ENCODE data around the gene ZFYVE9. TPM values are rescaled to one million over a fixed set of nuclear protein-coding genes. Genes with fewer than 3 reads are reported as not detected.

ZFYVE9 gene
- total and polyA plus RNA-seq, 10 donors: 0.72 to 16.7 (median 9.2) TPM

DNA sequence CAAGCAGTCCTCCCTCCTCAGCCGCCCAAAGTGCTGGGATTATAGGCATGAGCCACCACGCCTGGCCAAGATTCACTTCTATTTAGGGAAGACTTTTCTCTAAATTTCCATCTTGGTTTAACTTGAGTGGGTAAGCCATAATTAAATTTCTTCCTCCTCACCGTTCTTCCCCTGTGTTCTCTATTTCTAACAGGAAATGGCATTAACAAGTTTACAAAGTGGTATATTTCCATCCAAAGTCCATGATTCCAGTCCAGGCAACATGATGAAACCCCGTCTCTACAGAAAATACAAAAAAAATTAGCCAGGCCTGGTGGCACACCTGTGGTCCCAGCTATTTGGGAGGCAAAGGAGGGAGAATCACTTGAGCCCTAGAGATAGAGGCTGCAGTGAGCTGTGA is 92.1 kb downstream of the ZFYVE9 start:
- Histone ChIP-seq H3K27ac (no peak overlapping the region), H3K9me3 (no peaks in the 10 kb centered on the region), H3K27me3 (replicated peaks in 1 of 7) (peaks cover 0 to 94% (median 21%) of the 10 kb centered on the region in 7 donors), H3K4me1 (peaks cover 0 to 7% (median under 1%) of the 10 kb centered on the region in 6 donors), H3K36me3 (peaks cover 0 to 10% (median 0%) of the 10 kb centered on the region in 6 donors), H3K4me3 (no peak overlapping the region)
- WGBS, 5 donors: 79 to 86% (median 83%) methylated on average over 4 of the region's 4 CpGs
- TF ChIP-seq, protein P1, sequence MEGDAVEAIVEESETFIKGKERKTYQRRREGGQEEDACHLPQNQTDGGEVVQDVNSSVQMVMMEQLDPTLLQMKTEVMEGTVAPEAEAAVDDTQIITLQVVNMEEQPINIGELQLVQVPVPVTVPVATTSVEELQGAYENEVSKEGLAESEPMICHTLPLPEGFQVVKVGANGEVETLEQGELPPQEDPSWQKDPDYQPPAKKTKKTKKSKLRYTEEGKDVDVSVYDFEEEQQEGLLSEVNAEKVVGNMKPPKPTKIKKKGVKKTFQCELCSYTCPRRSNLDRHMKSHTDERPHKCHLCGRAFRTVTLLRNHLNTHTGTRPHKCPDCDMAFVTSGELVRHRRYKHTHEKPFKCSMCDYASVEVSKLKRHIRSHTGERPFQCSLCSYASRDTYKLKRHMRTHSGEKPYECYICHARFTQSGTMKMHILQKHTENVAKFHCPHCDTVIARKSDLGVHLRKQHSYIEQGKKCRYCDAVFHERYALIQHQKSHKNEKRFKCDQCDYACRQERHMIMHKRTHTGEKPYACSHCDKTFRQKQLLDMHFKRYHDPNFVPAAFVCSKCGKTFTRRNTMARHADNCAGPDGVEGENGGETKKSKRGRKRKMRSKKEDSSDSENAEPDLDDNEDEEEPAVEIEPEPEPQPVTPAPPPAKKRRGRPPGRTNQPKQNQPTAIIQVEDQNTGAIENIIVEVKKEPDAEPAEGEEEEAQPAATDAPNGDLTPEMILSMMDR (IDR thresholded peaks at IDR 0.05 in 8 of 11, conservative IDR thresholded peaks at IDR 0.05 in 3 of 11): no peak
- no peak for TF ChIP-seq POLR2A (IDR thresholded peaks at IDR 0.05)
- no peak for TF ChIP-seq POLR2AphosphoS5 (IDR thresholded peaks at IDR 0.05)
- DNase-seq: no peak
- intact Hi-C loops (cut with DNase I; ENCODE audit: low total_unique reads): no loop called here

DNA sequence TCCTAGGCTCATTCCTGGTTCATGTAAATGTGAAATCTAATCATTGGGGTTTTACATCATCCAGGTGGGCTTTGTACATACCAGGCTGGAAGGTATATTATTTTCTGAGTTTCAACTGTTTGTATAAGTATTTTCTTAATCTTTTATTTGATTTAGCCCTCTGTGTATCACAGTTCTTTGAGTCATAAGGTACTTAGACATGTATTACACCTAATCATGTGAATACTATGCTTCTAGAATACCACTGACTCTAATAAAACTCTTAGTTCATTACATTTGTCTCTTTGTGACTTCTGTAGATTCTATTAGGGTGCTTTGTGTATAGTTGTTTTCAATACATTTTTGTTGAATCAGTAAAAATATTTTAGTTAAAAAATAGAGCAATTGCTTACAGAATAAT is 92.8 kb downstream of the ZFYVE9 start:
- H3K27ac ChIP-seq: no peak overlapping the region
- no peaks in the 10 kb centered on the region for H3K9me3 ChIP-seq
- peaks cover 0 to 93% (median 21%) of the 10 kb centered on the region in 7 donors for H3K27me3 ChIP-seq (replicated peaks in 1 of 7)
- no peak for DNase-seq
- H3K36me3 ChIP-seq: peaks cover 0 to 10% (median 0%) of the 10 kb centered on the region in 6 donors
- no peak overlapping the region for H3K4me3 ChIP-seq
- TF ChIP-seq POLR2A (IDR thresholded peaks at IDR 0.05) (no peak), POLR2AphosphoS5 (IDR thresholded peaks at IDR 0.05) (no peak)
- TF ChIP-seq, protein P1 (IDR thresholded peaks at IDR 0.05 in 8 of 11, conservative IDR thresholded peaks at IDR 0.05 in 3 of 11): no peak
- intact Hi-C loops (cut with DNase I; ENCODE audit: low total_unique reads): no loop called here
- H3K4me1 ChIP-seq: peaks cover 0 to 14% (median 6%) of the 10 kb centered on the region in 6 donors

DNA sequence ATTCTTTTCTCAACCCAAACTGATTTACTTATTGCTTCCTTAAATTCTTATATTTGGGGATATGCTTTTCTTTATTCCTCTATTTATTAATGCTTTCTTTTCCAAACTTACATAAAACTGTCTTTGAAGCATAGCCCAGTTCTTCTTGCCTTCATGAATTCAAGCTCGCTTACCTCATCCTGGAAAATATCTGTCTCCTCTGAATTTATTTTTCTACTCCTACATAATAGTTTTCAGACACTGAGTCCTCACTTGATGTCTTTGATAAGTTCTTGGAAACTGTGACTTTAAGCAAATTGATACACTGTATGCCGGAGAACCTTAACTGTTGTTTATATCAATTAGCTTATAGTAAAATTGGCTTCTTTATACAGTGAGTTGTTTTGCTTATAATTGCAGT is 93.8 kb downstream of the ZFYVE9 start:
- Histone ChIP-seq H3K27ac (no peak overlapping the region), H3K4me1 (peaks cover 0 to 23% (median 13%) of the 10 kb centered on the region in 6 donors), H3K4me3 (no peak overlapping the region), H3K27me3 (replicated peaks in 1 of 7) (peaks cover 0 to 89% (median 21%) of the 10 kb centered on the region in 7 donors), H3K36me3 (peaks cover 0 to 10% (median 0%) of the 10 kb centered on the region in 6 donors), H3K9me3 (no peaks in the 10 kb centered on the region)
- no peak for DNase-seq
- 95 to 98% (median 96%) methylated on average over 2 of the region's 2 CpGs for WGBS, 5 donors
- no peak for TF ChIP-seq POLR2AphosphoS5 (IDR thresholded peaks at IDR 0.05)
- TF ChIP-seq, protein P1 (IDR thresholded peaks at IDR 0.05 in 8 of 11, conservative IDR thresholded peaks at IDR 0.05 in 3 of 11): no peak
- intact Hi-C loops (cut with DNase I; ENCODE audit: low total_unique reads): no loop called here

DNA sequence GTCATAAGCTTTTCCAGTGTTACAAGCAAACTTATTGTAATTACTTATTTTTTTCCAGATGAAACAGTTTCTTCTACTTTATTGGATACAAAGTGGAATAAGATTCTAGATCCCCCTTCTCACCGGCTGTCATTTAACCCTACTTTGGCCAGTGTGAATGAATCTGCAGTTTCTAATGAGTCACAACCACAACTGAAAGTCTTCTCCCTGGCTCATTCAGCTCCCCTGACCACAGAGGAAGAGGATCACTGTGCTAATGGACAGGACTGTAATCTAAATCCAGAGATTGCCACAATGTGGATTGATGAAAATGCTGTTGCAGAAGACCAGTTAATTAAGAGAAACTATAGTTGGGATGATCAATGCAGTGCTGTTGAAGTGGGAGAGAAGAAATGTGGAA is 95.5 kb downstream of the ZFYVE9 start:
- H3K4me3 ChIP-seq: no peak overlapping the region
- intact Hi-C loops (cut with DNase I; ENCODE audit: low total_unique reads): no loop called here
- WGBS, 5 donors: 56 to 72% (median 65%) methylated on average over 1 of the region's 1 CpG
- TF ChIP-seq POLR2A (IDR thresholded peaks at IDR 0.05): no peak
- no peak for TF ChIP-seq POLR2AphosphoS5 (IDR thresholded peaks at IDR 0.05)
- TF ChIP-seq, protein P1 (IDR thresholded peaks at IDR 0.05 in 8 of 11, conservative IDR thresholded peaks at IDR 0.05 in 3 of 11): no peak
- peaks cover 0 to 90% (median 21%) of the 10 kb centered on the region in 7 donors for H3K27me3 ChIP-seq (replicated peaks in 1 of 7)
- no peak overlapping the region for H3K27ac ChIP-seq
- H3K4me1 ChIP-seq: peaks cover 0 to 29% (median 15%) of the 10 kb centered on the region in 6 donors
- no peak for DNase-seq
- H3K9me3 ChIP-seq: no peaks in the 10 kb centered on the region
- peaks cover 0 to 10% (median 0%) of the 10 kb centered on the region in 6 donors for H3K36me3 ChIP-seq

Measured in spleen (tissue), 11 donors.